Neuronal stem cell (in vitro differentiated cells): ENCODE data around the gene NOS1AP.
"Not testable (repeated sequence)": the region's sequence is repeated elsewhere in the genome, so short reads cannot be mapped to it uniquely, and the experiment has no call there.

Experiments used
- DNase-seq: peaks from one replicate; pipeline ENCODE4 v3.0.0-alpha.2; 2013; ENCODE audit warnings: low spot score
- H2AFZ ChIP-seq: one replicate; pipeline ENCODE4 v1.6.1; 2013; ENCODE audit warnings: mild to moderate bottlenecking, low read length, inconsistent platforms
- H2AK5ac ChIP-seq: 2 replicates; pipeline ENCODE4 v1.6.1; 2013; ENCODE audit warnings: low read depth, mild to moderate bottlenecking, inconsistent platforms, low read length, moderate library complexity, mixed read lengths
- H2BK120ac ChIP-seq: 2 replicates; pipeline ENCODE4 v1.6.1; 2013; ENCODE audit warnings: low read depth, mild to moderate bottlenecking, inconsistent platforms, low read length, moderate library complexity, mixed read lengths
- H2BK12ac ChIP-seq: one replicate; pipeline ENCODE4 v1.6.1; 2013; ENCODE audit warnings: low read length, inconsistent platforms
- H2BK15ac ChIP-seq: 2 replicates; pipeline ENCODE4 v1.6.1; 2013; ENCODE audit warnings: mild to moderate bottlenecking, low read length, inconsistent platforms, mixed read lengths
- H2BK5ac ChIP-seq: one replicate; pipeline ENCODE4 v1.6.1; 2013; ENCODE audit warnings: inconsistent platforms, mild to moderate bottlenecking, low read length, moderate library complexity
- H3K14ac ChIP-seq: one replicate; pipeline ENCODE4 v1.6.1; 2013; ENCODE audit warnings: low read length, inconsistent platforms
- H3K18ac ChIP-seq: 2 replicates; pipeline ENCODE4 v1.6.1; 2013; ENCODE audit warnings: low read length, inconsistent platforms
- H3K23ac ChIP-seq: 2 replicates; pipeline ENCODE4 v1.6.1; 2013; ENCODE audit warnings: low read depth, mild to moderate bottlenecking, mixed read lengths, low read length, inconsistent platforms; ENCODE audit not compliant: poor library complexity
- H3K27ac ChIP-seq: replicated peaks from 3 replicates; pipeline ENCODE4 v1.5.1; 2013; ENCODE audit warnings: low read length, inconsistent platforms
- H3K27me3 ChIP-seq, 3 experiments: 2 replicates each; pipeline ENCODE4 v1.6.1; 2013; ENCODE audit warnings: low read length in 3 of 3, mild to moderate bottlenecking in 2 of 3, inconsistent platforms in 1 of 3, low read depth in 1 of 3, mixed read lengths in 1 of 3, moderate library complexity in 1 of 3; ENCODE audit not compliant: control insufficient read depth in 3 of 3, insufficient read depth in 3 of 3
- H3K36me3 ChIP-seq, 2 donors: replicated peaks in 1 of 2; 2 replicates each; pipeline ENCODE4 v1.6.1; 2013; ENCODE audit warnings: low read length in 2 of 2; ENCODE audit not compliant: control insufficient read depth in 2 of 2, insufficient read depth in 2 of 2
- H3K4ac ChIP-seq: 2 replicates; pipeline ENCODE4 v1.6.1; 2013; ENCODE audit warnings: inconsistent platforms, mild to moderate bottlenecking, low read length, moderate library complexity
- H3K4me1 ChIP-seq, 2 donors: 1 replicate in 1 of 2; 2 replicates in 1 of 2; pipeline ENCODE4 v1.6.1; 2013; ENCODE audit warnings: low read length in 2 of 2, low read depth in 1 of 2; ENCODE audit not compliant: control insufficient read depth in 2 of 2, insufficient read depth in 1 of 2
- H3K4me2 ChIP-seq: one replicate; pipeline ENCODE4 v1.6.1; 2013; ENCODE audit warnings: mild to moderate bottlenecking, low read length, inconsistent platforms; ENCODE audit not compliant: insufficient read depth, poor library complexity, severe bottlenecking
- H3K4me3 ChIP-seq, 2 donors: 2 replicates each; pipeline ENCODE4 v1.5.1; 2013; ENCODE audit warnings: low read length in 2 of 2, mild to moderate bottlenecking in 2 of 2, inconsistent platforms in 1 of 2, moderate library complexity in 1 of 2
- H3K79me1 ChIP-seq: one replicate; pipeline ENCODE4 v1.6.1; 2013; ENCODE audit warnings: low read depth, mild to moderate bottlenecking, inconsistent platforms, low read length, moderate library complexity
- H3K9ac ChIP-seq: one replicate; pipeline ENCODE4 v1.6.1; 2013; ENCODE audit warnings: mild to moderate bottlenecking, low read depth, low read length, inconsistent platforms; ENCODE audit not compliant: poor library complexity
- H3K9me3 ChIP-seq, 2 donors: replicated peaks in 1 of 2; 2 replicates each; pipeline versions ENCODE3 to v1.6.1; 2013; ENCODE audit warnings: low read length in 2 of 2, mild to moderate bottlenecking in 2 of 2, inconsistent platforms in 1 of 2, low read depth in 1 of 2, mixed read lengths in 1 of 2, moderate library complexity in 1 of 2; ENCODE audit not compliant: control insufficient read depth in 2 of 2, insufficient read depth in 1 of 2
- H4K8ac ChIP-seq: one replicate; pipeline ENCODE4 v1.6.1; 2013; ENCODE audit warnings: low read depth, mild to moderate bottlenecking, inconsistent platforms, low read length, moderate library complexity
- H4K91ac ChIP-seq: one replicate; pipeline ENCODE4 v1.6.1; 2013; ENCODE audit warnings: low read length, low read depth, mild to moderate bottlenecking, inconsistent platforms; ENCODE audit not compliant: poor library complexity
- WGBS, 2 donors: extraction: QIAGEN DNeasy Blood & Tissue Kit; methylation state at CpG; one replicate each; pipeline ENCODE4 v1.1.7; 2013; ENCODE audit warnings: missing lambda C conversion rate in 2 of 2, mixed read lengths in 1 of 2; ENCODE audit not compliant: insufficient read length in 2 of 2, insufficient replicate concordance in 1 of 2; ENCODE audit errors: extremely low coverage in 2 of 2; 5-methylcytosine and 5-hydroxymethylcytosine counted together

The NOS1AP gene

DNA sequence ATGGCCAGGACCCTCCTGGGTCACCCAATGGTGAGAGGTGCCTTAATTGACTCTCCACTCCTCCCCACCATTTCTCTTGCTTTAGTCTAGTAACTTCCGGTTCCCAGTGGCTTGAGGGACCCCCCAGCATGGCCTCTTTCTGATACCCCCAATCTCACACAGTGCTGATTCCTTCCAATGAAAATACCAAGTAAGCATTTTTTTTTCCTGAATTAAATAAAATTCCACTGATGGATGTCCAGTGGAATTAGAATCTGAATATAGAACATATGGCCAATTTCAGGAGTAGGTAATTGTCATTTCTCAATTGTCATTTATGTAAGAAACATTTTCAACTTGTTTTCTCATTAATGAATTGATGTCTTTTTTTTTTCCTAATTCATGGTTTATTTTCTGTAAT, 9.5 kb downstream of the NOS1AP start:
- no peak overlapping the region for H3K27ac ChIP-seq
- no peak overlapping the region for H2BK15ac ChIP-seq
- no peak for DNase-seq
- no peak overlapping the region for H2BK12ac ChIP-seq
- H3K9ac ChIP-seq: no peak overlapping the region
- H3K27me3 ChIP-seq: no peaks in the 10 kb centered on the region
- H3K36me3 ChIP-seq: peaks cover 0 to 13% of the 10 kb centered on the region in 2 donors
- H3K14ac ChIP-seq: no peak overlapping the region
- WGBS, 2 donors: no CpG with 5 or more reads among the region's 1 CpG
- peaks cover 0 to 5% of the 10 kb centered on the region in 2 donors for H3K4me1 ChIP-seq
- no peak overlapping the region for H3K23ac ChIP-seq
- no peak overlapping the region for H2AFZ ChIP-seq
- H3K4me2 ChIP-seq: no peak overlapping the region
- H3K4ac ChIP-seq: no peak overlapping the region
- no peak overlapping the region for H4K91ac ChIP-seq
- no peaks in the 10 kb centered on the region for H3K79me1 ChIP-seq
- peaks cover 0 to 14% of the 10 kb centered on the region in 2 donors for H3K9me3 ChIP-seq
- no peak overlapping the region for H2BK120ac ChIP-seq
- H3K18ac ChIP-seq: no peak overlapping the region
- H2BK5ac ChIP-seq: no peak overlapping the region
- H3K4me3 ChIP-seq: no peak overlapping the region
- no peak overlapping the region for H4K8ac ChIP-seq
- no peak overlapping the region for H2AK5ac ChIP-seq

DNA sequence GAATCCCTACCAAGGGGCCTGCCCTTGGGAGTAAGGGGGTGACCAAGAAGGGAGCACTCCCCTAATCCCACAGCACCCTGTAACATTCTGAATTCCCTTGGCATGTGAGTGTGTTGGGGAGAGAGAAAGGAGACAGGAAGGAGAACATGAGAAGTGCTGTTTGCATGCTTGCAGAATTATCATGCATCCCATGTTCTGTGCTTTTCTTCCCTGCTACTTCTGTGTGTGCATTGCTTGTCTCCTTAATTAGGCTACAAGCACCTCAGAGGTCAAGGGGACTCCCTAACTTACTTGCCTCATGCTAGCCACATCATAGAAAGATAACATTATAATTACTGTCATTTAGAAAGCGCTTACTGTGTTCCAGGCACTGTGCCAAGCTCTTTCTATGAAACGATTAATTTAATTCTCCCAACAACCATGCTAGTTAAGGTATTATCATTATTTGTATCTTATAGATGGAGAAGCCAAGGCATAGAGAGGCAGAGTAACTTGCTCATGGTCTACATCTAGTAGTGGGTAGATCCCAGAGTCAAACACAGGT, 11.1 kb downstream of the NOS1AP start:
- no peaks in the 10 kb centered on the region for H3K27me3 ChIP-seq
- no peak overlapping the region for H2BK15ac ChIP-seq
- H3K36me3 ChIP-seq: peaks cover 0 to under 1% of the 10 kb centered on the region in 2 donors
- H3K79me1 ChIP-seq: no peaks in the 10 kb centered on the region
- no peak overlapping the region for H3K9ac ChIP-seq
- no peak overlapping the region for H2AFZ ChIP-seq
- no peak overlapping the region for H2BK12ac ChIP-seq
- H2AK5ac ChIP-seq: no peak overlapping the region
- H3K4ac ChIP-seq: no peak overlapping the region
- no peak overlapping the region for H2BK5ac ChIP-seq
- H3K4me3 ChIP-seq: no peak overlapping the region
- H2BK120ac ChIP-seq: no peak overlapping the region
- H3K27ac ChIP-seq: no peak overlapping the region
- H3K4me1 ChIP-seq: peaks cover 0 to 5% of the 10 kb centered on the region in 2 donors
- no CpG with 5 or more reads among the region's 2 CpGs for WGBS, 2 donors
- H4K91ac ChIP-seq: no peak overlapping the region
- peaks cover 0 to under 1% of the 10 kb centered on the region in 2 donors for H3K9me3 ChIP-seq
- H3K18ac ChIP-seq: no peak overlapping the region
- no peak overlapping the region for H3K4me2 ChIP-seq
- H3K23ac ChIP-seq: no peak overlapping the region
- H3K14ac ChIP-seq: no peak overlapping the region
- no peak for DNase-seq
- H4K8ac ChIP-seq: no peak overlapping the region

DNA sequence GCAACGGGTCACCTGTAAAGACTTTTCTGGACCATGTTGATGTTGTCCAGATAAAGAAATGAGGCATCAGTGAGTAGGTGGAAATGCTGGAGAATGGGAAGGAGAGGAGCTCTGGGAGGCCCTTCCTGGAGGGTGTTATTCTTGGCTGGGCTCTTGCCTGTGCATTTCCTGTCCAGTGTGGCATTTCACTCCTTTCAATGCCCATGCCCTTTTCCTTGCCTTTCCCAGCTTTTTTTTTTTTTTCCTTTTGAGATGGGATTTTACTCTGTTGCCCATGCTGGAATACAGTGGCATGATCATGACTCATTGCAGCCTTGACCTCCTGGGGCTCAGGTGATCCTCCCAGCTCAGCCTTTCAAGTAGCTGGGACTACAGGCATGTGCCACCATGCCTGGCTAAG, 11.8 kb downstream of the NOS1AP start:
- H2BK15ac ChIP-seq: no peak overlapping the region
- H2AK5ac ChIP-seq: no peak overlapping the region
- H3K14ac ChIP-seq: no peak overlapping the region
- H3K27ac ChIP-seq: no peak overlapping the region
- H4K91ac ChIP-seq: no peak overlapping the region
- no CpG with 5 or more reads among the region's 1 CpG for WGBS, 2 donors
- no peak overlapping the region for H2BK5ac ChIP-seq
- no peak overlapping the region for H2BK120ac ChIP-seq
- no peak overlapping the region for H3K4me3 ChIP-seq
- no peak for DNase-seq
- H3K18ac ChIP-seq: no peak overlapping the region
- no peaks in the 10 kb centered on the region for H3K9me3 ChIP-seq
- H3K23ac ChIP-seq: no peak overlapping the region
- no peaks in the 10 kb centered on the region for H3K36me3 ChIP-seq
- H3K4ac ChIP-seq: no peak overlapping the region
- H3K79me1 ChIP-seq: no peaks in the 10 kb centered on the region
- H2AFZ ChIP-seq: no peak overlapping the region
- H3K27me3 ChIP-seq: no peaks in the 10 kb centered on the region
- no peak overlapping the region for H2BK12ac ChIP-seq
- H3K4me1 ChIP-seq: peaks cover 0 to 5% of the 10 kb centered on the region in 2 donors
- H3K4me2 ChIP-seq: no peak overlapping the region
- H3K9ac ChIP-seq: no peak overlapping the region
- H4K8ac ChIP-seq: no peak overlapping the region

DNA sequence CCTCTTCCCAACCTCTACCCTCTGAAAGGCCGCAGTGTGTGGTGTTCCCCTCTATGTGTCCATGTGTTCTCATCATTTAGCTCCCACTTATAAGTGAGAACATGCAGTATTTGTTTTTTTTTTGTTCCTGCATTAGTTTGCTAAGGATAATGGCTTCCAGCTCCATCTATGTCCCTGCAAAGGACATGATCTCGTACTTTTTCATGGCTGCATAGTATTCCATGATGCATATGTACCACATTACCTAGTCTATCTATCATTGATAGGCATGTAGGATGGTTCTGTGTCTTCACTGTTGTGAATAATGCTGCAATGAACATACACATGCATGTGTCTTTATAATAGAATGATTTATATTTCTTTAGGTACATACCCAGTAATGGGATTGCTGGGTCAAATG, 12.6 kb downstream of the NOS1AP start:
- H3K27me3 ChIP-seq, H3K14ac ChIP-seq, H3K9ac ChIP-seq, H3K18ac ChIP-seq, H3K4ac ChIP-seq, H2BK15ac ChIP-seq, H2AK5ac ChIP-seq, H3K79me1 ChIP-seq, H3K4me2 ChIP-seq, H3K36me3 ChIP-seq, H4K91ac ChIP-seq, H3K4me1 ChIP-seq, H2BK12ac ChIP-seq, H2BK5ac ChIP-seq, H3K9me3 ChIP-seq, H4K8ac ChIP-seq, H3K27ac ChIP-seq, H2BK120ac ChIP-seq, H3K23ac ChIP-seq, H3K4me3 ChIP-seq, H2AFZ ChIP-seq, DNase-seq: not testable (repeated sequence)
- no CpG with 5 or more reads among the region's 2 CpGs for WGBS, 2 donors
